Keratinocyte (primary cell): ENCODE measurements around the gene CRNN. TPM values are rescaled to one million over a fixed set of nuclear protein-coding genes. Genes with fewer than 3 reads are reported as not detected.

ENCODE experiments used
- DNase-seq: peaks from one replicate; pipeline ENCODE4 v3.0.0-alpha.2; 2011; ENCODE audit warnings: low read depth, missing footprints, low spot score
- FAIRE-seq: peaks from 2 replicates; lab custom pipeline; 2011; peaks lifted over from hg19 to GRCh38; lab: Jason Lieb, UNC
- H2AFZ ChIP-seq: 2 replicates; pipeline ENCODE4 v1.6.0; 2012; ENCODE audit warnings: low read length, control low read depth, inconsistent platforms; ENCODE audit not compliant: control insufficient read depth
- H3K27ac ChIP-seq: 2 replicates; pipeline ENCODE4 v1.5.1; 2011; ENCODE audit warnings: low read length; ENCODE audit not compliant: control insufficient read depth, insufficient read depth
- H3K27me3 ChIP-seq: 3 replicates; pipeline ENCODE4 v1.6.0; 2011; ENCODE audit warnings: low read length; ENCODE audit not compliant: control insufficient read depth, insufficient read depth; ENCODE audit errors: extremely low read depth
- H3K36me3 ChIP-seq, 2 experiments: 2 replicates in 1 of 2; 3 replicates in 1 of 2; pipeline ENCODE4 v1.5.1; 2011; ENCODE audit warnings: low read length in 2 of 2, mild to moderate bottlenecking in 1 of 2; ENCODE audit not compliant: control insufficient read depth in 2 of 2, insufficient read depth in 2 of 2; ENCODE audit errors: extremely low read depth in 1 of 2
- H3K4me1 ChIP-seq: 3 replicates; pipeline ENCODE4 v1.5.1; 2011; ENCODE audit warnings: low read length; ENCODE audit not compliant: control insufficient read depth, insufficient read depth; ENCODE audit errors: extremely low read depth
- H3K4me2 ChIP-seq: 3 replicates; pipeline ENCODE4 v1.6.0; 2011; ENCODE audit warnings: low read depth, low read length; ENCODE audit not compliant: control insufficient read depth, insufficient read depth; ENCODE audit errors: extremely low read depth
- H3K4me3 ChIP-seq, 3 experiments: fragments of 200-600 bp in 1 of 3; sonication (generic) in 1 of 3; 2 replicates in 2 of 3; 3 replicates in 1 of 3; pipeline ENCODE4 v1.5.1; 2011 to 2016; ENCODE audit warnings: low read length in 3 of 3, mild to moderate bottlenecking in 3 of 3, control low read depth in 2 of 3, inconsistent platforms in 1 of 3, low read depth in 1 of 3, mixed read lengths in 1 of 3, mixed run types in 1 of 3, moderate library complexity in 1 of 3; ENCODE audit not compliant: control insufficient read depth in 2 of 3, insufficient read depth in 2 of 3; ENCODE audit errors: extremely low read depth in 1 of 3
- H3K79me2 ChIP-seq: 2 replicates; pipeline ENCODE4 v1.6.0; 2012; ENCODE audit warnings: low read length; ENCODE audit not compliant: control insufficient read depth, insufficient read depth
- H3K9ac ChIP-seq: 3 replicates; pipeline ENCODE4 v1.6.0; 2011; ENCODE audit warnings: low read length; ENCODE audit not compliant: control insufficient read depth, insufficient read depth; ENCODE audit errors: extremely low read depth
- H3K9me1 ChIP-seq: 3 replicates; pipeline ENCODE4 v1.6.0; 2011; ENCODE audit warnings: low read length; ENCODE audit not compliant: control insufficient read depth, insufficient read depth; ENCODE audit errors: extremely low read depth
- H3K9me3 ChIP-seq: 2 replicates; pipeline ENCODE4 v1.5.1; 2012; ENCODE audit warnings: low read depth, low read length; ENCODE audit not compliant: control insufficient read depth
- H4K20me1 ChIP-seq: 3 replicates; pipeline ENCODE4 v1.6.0; 2011; ENCODE audit warnings: low read length; ENCODE audit not compliant: control insufficient read depth, insufficient read depth; ENCODE audit errors: extremely low read depth
- CTCF ChIP-seq, 3 experiments: IDR thresholded peaks in 1 of 3; conservative IDR thresholded peaks in 1 of 3; optimal IDR thresholded peaks in 1 of 3; 2 replicates in 2 of 3; 3 replicates in 1 of 3; pipeline versions ENCODE3 to v1.5.1; 2011; ENCODE audit warnings: low read length in 3 of 3, mild to moderate bottlenecking in 3 of 3, moderate library complexity in 2 of 3, control low read depth in 1 of 3, inconsistent platforms in 1 of 3; ENCODE audit not compliant: insufficient read depth in 2 of 3; ENCODE audit errors: extremely low read depth in 1 of 3
- EZH2 ChIP-seq: IDR thresholded peaks from one replicate; pipeline ENCODE4 v1.6.1; 2012; ENCODE audit warnings: inconsistent platforms, mild to moderate bottlenecking, low read length, moderate library complexity
- dilution Hi-C: fragments of 300-500 bp; cut with MboI; formaldehyde crosslinking; loops from one replicate; pipeline ENCODE4 v1.7.0; 2020; ENCODE audit warnings: low sequenced_read_pairs; ENCODE audit not compliant: extremely low pct_ligation_motif_present
- polyA plus RNA-seq, 5 experiments: library from polyadenylated mRNA; depleted of rRNA in 3 of 5; stranded (reverse) in 3 of 5; stranded (forward) in 1 of 5; unstranded in 1 of 5; fragments of >200 nt; gene quantifications; 1 replicate in 1 of 5; 2 replicates in 3 of 5; 3 replicates in 1 of 5; pipeline versions ENCODE4 v1.2.1 to v1.2.3, GENCODE V29; 2011 to 2012; ENCODE audit warnings: missing spikeins in 2 of 5, low read depth in 1 of 5, low replicate concordance in 1 of 5

The CRNN gene
- polyA plus RNA-seq, 1 donor (not counting 4 experiments of a cell fraction or from before 2014, with no cell fraction given) = 0.05 TPM

DNA sequence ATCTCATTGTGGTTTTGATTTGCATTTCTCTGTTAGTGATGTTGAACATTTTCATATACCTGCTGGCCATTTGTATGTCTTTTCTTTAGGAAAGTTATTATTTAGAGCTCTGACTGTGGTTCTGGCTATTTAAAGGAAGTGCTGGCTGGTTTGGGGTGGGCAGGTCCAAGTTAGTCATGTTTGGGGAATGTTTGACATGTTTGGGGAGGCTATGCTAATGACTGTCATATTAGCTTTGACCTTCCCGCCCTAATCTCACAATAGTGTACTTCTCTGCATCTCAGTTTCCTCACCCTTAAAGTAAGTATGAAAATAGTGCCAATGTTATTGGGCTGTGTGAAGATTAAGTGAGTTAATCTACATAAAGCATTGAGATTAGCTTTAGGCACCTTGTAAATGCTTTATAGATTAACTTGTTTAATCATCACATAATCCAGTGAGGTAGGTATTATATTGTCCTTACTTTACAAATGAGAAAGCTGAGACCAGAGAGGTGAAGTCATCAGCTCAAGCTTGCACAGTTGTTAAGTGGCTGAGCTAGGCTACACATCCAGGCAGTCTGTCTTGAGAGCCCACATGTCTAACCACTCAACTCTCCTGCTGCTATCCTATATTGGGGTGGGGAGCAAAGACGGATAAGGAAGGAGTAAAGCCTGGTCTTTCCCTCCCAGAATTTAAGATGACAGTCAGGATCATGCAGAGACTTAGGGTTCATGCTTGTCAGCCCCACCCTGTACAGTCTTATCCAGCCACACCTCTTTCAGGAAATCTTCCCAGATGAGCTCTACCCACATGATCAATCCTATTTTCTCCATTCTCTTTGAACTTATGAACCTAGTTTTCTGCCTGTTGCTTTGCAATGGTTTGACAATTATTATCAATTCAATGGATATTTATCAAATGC lies 22.8 kb upstream of the CRNN start:
- Histone ChIP-seq H3K36me3 (no peaks in the 10 kb centered on the region), H4K20me1 (no peaks in the 10 kb centered on the region), H3K27ac (peak overlapping the region; percentile 15), H3K27me3 (no peaks in the 10 kb centered on the region), H3K9me3 (no peaks in the 10 kb centered on the region), H3K4me1 (peaks cover 27% of the 10 kb centered on the region), H3K79me2 (no peaks in the 10 kb centered on the region), H3K9me1 (no peaks in the 10 kb centered on the region), H3K9ac (no peak overlapping the region), H2AFZ (peak overlapping the region; percentile 34), H3K4me2 (peak overlapping the region; percentile 63), H3K4me3 (no peak overlapping the region)
- no peak for TF ChIP-seq CTCF (optimal IDR thresholded peaks at IDR 0.05 in 1 of 3, IDR thresholded peaks at IDR 0.05 in 1 of 3, conservative IDR thresholded peaks at IDR 0.05 in 1 of 3; ENCODE audit: extremely low read depth in 1 of 3, insufficient read depth in 2 of 3, low read length in 3 of 3)
- no peak for TF ChIP-seq EZH2
- dilution Hi-C loops = no loop called here
- DNase-seq = peak; percentile 41
- FAIRE-seq = peak; percentile 96

GRCh38 chr1:152427458-152427857 lies 13.4 kb upstream of the CRNN start:
- no peak overlapping the region for H3K9ac ChIP-seq
- H3K4me1 ChIP-seq = no peaks in the 10 kb centered on the region
- H3K27ac ChIP-seq = no peak overlapping the region
- H3K36me3 ChIP-seq = no peaks in the 10 kb centered on the region
- no peak overlapping the region for H2AFZ ChIP-seq
- no peaks in the 10 kb centered on the region for H3K9me3 ChIP-seq
- DNase-seq = no peak
- no peaks in the 10 kb centered on the region for H3K9me1 ChIP-seq
- no peaks in the 10 kb centered on the region for H3K79me2 ChIP-seq
- H3K27me3 ChIP-seq = no peaks in the 10 kb centered on the region
- dilution Hi-C loops = no loop called here
- H3K4me2 ChIP-seq = no peak overlapping the region
- no peak overlapping the region for H3K4me3 ChIP-seq
- H4K20me1 ChIP-seq = no peaks in the 10 kb centered on the region
- no peak for TF ChIP-seq CTCF (optimal IDR thresholded peaks at IDR 0.05 in 1 of 3, IDR thresholded peaks at IDR 0.05 in 1 of 3, conservative IDR thresholded peaks at IDR 0.05 in 1 of 3; ENCODE audit: extremely low read depth in 1 of 3, insufficient read depth in 2 of 3, low read length in 3 of 3)
- no peak for FAIRE-seq
